NCI-H2107 treated with DMSO at 0.1 percent for 48 hours (cell line): ENCODE measurements around the gene CIBAR2.

Experiments used
- DNase-seq: peaks from one replicate; lab custom pipeline; 2025; ENCODE audit not compliant: unreplicated experiment; lab: John Stamatoyannopoulos, UW

The CIBAR2 gene

DNA sequence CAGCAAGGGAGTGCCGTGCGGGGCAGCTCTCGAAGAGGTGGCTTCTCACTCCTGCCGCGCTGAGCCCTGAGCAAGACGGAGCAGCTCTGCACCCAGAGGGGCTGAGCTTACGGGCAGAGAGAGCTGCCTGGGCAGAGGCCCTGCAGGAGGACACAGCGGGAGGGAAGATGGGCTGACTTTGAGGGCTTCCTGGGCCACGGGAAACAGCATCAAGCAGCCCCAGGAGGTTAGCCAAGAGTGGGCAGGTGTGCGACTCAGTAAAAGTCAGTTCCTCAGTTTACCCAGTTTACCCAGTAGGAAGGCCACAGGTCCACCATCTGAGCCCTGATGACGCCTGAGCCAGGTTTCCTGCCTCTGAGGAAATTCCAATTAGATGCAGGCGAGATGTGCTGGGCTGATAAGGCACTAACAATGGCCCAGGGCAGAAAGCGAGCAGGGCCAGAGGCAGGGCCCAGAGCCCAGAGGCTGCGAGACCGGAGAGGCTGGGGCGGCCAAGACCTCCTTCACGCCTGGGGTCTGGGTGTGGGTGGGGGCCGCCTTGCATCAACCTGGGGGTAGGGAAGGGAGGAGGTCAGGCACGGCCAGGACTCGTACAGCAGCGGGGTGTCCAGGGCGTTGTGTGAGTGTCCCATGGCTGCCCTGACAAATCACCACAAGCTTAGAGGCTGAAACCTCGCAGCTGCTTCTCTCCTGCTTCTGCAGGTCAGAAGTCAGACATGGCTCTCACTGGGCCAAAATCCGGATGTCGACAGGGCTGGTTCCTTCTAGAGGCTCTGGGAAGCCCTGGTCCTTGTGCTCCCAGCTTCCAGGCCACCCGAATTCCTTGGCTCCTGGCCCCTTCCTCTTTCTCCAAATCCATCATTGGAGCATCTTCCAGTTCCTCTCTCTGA lies 32.0 kb upstream of the CIBAR2 start:
- no peak for DNase-seq

DNA sequence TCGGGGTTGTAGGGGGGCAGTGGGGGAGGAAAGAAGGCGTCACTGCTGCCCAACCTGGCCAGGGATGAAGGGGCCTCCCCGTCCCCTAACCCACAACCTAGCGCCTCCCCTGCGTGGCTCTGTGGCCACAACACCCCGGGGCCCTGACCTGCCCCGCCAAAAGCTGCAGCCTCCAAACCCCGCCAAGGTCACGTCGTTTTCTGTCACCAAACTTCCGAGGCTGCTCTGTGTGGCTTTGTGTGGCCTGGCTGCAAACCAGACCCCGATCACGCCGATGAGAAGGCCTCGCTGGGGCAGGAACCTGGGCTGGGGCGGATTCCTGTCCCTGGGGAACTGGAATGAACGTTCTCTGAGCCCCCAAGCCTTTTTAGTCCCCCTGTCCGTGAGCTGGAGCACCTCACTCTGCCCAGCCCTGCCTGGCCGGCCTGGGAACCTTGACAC lies 30.5 kb upstream of the CIBAR2 start:
- DNase-seq = no peak

DNA sequence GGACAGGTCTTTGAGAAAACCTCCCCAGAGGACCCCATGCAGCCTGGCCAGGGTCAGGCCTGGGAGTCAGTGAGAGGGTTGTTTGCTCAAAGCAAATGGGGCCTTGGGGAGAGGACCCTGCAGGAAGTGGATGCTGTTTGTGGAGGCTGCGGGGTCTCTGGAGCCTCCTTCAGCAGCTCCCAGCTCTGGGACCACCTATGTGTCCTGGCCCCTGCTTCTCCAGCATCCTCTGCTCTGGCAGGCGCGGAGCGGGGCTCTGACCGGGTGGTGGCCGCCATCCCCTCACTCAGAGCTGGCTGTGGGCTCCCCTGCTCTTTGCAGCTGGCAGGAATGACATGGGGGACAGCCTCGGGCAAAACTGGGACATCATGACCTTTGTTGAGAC lies 29.8 kb upstream of the CIBAR2 start:
- no peak for DNase-seq

DNA sequence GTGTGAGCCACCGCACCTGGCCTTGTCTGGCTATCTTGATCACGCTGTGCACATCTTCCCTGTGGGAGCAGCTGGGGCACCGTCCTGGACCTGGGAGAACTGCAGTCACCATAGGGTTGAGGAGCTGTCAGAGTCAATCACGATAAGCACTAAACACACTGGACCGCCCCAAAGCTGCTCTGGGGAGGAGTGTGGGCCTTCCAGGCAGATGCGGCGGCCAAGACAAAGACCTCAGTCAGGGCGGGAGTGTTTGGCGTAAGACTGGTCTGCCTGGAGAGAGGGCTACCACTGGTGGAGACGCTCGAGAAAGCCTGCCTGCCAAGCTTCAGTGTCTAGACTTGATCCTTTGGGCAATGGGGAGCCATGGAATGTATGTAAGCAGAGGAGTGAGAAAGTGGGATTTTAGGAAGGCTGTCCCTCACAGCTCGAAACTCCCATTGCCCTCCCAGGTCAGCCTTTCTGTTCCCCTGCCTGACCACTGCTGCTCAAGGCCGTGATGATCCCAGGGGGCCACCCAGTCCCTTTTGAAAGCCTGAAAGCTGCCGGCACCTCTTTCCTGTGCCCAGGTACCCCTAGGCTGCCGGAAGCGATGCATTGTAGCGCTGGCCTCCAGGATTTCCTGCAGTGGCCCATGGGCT lies 29.3 kb upstream of the CIBAR2 start:
- DNase-seq = no peak

DNA sequence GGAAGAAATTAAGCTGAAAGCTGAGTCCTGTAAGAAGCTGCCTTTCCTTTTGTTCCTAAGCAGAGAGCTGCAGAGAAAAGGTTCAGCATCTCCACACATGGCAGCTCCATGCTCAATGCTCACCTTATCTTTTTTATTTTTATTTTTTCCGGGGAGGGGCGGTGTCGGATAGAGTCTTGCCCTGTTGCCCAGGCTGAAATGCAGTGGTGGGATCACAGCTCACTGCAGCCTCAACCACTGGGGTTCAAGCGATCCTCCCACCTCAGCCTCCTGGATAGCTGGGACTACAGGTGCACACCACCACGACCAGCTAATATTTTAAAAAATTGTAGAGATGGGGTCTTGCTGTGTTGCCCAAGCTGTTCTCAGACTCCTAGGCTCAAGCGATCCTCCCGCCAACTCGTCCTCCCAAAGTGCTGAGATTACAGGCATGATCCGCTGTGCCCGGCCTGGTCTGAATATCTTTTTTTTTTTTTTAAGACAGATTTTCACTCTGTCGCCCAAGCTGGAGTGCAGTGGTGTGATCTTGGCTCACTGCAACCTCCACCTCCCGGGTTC lies 28.3 kb upstream of the CIBAR2 start:
- DNase-seq = no peak

DNA sequence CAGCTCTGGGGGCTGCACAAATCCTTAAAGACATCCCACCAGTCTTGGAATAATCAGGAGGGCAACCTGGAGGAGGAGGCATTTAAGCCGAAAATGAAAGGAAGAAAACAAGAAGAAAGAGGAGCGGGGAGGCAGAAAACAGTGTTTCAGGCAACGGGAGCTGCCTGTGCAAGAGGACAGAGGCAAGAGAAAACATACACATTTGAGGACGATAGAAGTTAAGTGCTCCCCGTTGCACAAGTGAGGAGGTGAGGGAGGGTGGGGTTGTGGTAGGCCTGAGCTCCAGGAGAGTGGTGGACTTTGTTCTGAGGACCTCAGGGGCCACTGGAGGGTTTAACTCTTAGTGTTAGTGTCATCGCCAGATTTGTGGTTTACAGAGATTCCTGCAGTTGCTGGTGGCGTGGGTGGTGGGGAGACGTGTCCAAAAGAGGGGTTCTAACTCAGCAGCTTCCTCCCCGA lies 27.6 kb upstream of the CIBAR2 start:
- no peak for DNase-seq

DNA sequence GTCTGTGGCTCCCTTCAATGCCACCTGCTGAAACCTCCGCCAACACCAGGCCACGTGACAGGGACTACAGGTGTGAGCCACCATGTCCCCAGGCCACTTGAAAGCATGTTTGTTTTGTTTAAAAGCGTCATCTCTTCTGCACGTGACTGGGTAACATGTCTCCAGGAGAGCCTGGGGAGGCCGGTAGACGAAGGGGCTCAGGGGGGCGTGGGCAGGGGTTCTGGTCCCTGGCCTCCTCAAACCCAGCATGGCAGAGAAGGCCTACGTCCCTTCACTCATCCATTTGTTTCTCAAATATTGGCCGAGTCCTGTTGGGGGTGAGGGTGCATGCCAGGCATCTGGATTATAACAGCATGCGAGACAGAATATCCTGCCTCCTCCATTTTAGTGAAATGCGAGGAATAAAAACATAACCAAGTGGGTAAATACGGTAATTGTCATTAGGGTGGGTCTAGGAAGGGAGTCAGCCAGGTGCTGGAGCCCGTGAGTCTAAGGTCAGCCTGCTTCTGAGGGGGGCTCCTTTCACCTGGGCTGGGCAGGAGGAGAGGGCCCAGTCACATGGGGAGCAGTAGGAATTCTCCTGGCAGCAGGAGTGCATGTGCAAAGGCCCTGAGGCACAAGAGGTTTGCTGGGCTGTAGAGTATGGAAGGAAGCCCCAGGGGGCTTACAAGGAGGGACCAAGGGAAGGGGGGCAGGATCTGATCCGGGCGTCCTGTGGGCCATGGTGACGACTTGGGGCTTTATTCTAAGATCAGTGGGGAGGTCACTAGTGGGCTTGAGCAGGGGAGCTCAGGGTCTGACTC lies 26.8 kb upstream of the CIBAR2 start:
- DNase-seq = peak; percentile 39

DNA sequence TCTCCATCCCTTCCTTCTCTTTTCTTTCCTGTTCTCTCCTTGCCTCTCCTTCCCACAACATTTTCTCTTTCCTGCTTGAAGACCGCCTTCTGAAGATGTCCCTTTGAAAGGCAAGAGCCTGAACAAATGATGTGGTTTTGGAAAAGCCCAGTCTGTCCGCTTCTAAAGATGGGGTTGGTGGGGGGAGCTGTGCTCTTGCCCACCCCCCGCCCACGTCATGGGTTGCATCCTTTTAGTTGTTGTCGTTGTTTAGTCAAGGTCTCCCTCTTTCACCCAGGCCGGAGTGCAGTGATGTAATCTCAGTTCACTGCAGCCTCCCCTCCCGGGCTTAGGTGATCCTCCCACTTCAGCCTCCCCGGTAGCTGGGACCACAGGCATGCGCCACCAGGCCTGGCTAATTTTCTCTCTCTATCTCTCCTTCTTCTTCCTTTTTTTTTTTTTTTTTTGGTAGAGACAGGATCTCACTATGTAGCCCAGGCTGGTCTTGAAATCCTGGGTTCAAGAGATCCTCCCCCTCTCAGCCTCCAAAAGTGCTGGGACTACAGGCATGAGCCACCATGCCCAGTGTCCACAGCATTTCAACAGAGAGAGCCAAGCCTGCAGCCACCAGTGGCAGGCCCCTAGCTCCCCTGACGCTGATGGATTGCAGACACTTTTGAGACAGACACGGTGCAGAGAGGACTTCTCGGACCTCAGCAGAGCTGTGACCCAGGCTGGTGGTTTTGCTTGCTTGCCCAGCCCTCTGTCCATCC lies 26.0 kb upstream of the CIBAR2 start:
- no peak for DNase-seq

DNA sequence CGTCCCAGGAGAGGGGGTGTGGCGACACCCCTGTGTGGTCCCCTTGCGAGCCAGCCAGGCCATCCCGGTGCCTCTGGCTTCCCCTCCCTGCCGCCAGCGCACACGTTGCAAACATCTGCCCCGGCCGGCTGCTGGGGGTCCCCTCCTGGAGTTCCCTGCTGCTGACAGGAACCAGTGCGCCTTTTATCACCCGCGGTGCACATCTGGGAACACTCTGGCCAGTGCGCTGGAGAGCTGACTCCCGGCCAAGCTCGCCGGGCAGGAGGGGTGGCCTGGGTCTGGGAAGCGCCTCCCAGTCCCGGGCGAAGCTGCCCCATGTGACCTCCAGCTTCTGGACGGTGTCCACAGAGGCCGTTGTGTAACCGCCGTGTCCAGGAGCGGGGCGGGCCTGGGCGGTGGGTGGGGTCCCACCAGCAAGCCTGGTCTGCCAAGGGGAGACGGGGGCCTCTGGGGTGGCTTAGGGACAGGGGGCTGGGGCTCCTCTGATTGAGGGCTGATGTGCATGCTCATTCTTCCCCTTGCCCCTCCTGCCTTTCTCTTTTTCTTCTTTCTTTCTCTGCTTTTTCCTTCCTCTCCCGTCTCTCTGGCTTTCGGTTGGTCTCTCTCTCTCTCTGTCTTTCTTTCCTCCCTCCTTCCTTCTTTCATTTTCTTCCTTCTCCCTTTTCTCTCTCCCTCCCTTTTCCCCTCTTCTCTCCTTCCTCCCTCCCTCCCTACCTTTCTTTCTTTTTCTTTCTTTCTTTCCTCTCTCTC lies 25.2 kb upstream of the CIBAR2 start:
- DNase-seq = no peak

DNA sequence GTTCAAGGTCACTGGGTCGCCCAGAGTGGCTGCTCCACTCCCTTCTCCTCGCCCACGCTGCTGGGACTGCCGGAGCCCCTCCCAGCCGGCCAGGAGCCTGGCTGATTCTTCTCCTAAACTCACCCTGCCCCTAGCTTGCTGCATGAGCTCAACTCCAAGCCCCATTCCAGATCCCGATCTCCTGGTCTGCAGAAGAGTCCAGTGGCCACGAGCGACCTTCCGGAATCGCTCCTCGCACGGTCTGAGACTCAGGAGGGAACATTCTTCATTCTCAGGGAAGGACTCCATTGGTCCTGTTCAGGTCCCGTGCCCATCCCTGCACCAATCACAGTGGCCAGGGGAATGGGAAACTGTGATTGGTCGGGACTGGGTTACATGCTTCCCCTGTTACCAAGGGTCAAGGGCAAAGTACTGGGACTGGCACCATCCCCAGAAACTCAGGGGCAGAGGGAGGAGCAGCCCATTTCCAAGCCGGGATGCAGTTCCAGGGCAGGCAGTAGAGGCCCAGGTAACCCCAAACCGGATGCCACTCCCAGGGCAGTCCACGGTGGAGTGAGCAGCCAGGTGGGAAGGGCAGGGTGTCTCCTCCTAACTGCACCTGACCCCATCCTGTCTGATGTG lies 24.5 kb upstream of the CIBAR2 start:
- DNase-seq = no peak

DNA sequence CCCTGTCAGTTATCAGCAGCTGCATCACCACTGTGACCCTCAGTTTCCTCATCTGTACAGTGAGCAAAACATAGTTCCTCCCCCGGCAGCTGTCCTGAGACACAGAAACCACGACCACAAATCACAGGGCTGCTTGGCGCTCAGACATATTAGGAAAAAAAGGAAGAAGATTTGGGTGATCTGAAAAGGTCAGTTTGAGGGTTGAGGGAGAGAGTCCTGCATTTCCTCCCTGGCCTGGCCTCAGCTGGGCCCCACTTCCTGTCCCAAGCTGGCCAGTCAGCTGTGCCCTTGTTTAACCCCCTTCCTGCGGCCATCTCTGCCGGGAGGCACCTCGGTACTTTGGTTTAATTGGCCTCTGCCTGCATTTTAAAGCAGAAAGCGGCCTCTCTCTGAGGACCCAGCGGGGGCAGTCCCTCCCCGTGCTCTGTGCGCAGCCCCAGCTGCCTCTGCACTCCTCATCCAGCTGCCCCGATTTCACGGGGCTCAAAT lies 24.0 kb upstream of the CIBAR2 start:
- no peak for DNase-seq

DNA sequence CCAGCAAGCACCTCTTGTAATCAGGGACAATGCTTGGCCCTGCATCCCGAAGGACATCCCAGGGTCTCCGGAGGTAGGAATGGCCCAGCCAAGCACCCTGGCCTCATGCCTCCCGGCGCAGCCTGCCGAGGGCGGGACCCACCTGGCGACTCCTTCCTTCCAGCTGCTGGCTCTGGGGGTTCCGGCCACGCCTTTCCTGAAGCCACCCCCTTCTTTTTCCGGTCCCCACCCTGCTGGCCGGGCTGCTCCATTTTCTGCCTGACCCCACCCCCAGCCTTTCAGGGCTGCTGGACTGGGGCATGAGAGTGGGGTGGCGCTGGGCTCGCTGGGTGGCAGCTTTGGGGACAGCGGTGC lies 22.5 kb upstream of the CIBAR2 start:
- no peak for DNase-seq

DNA sequence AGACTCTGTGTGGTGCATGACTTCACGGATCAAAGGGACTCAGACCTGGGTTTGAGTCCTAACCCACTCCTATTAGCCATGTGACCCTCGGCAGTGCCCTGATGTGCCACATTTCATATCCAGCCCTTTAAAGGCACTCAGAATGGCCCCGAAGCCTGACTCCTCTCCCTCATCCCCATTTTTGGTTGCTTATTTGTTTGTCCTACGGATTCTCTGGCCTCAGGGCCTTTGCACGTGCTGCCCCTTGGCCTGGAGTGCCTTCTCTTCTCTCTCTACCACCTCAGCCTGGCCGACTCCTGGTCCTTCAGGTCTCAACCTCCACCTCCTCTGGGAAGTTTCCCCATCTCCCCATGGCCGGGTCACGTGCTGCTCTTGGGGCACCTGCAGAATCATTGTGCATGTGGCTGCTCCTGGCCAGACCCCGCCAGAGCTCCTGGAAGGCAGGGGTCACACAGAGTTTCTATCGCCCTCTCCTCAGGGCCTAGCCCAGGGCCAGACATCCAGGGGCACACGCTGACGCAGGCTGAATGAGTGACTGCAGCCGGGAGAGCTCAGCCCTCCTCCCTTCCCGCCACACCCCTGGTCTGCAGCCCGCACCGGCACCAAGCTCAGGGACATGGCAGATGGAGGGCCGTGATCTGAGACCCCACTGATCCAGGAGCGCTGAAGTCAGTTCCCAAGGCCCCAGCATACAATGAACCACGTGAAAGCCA lies 22.0 kb upstream of the CIBAR2 start:
- no peak for DNase-seq

DNA sequence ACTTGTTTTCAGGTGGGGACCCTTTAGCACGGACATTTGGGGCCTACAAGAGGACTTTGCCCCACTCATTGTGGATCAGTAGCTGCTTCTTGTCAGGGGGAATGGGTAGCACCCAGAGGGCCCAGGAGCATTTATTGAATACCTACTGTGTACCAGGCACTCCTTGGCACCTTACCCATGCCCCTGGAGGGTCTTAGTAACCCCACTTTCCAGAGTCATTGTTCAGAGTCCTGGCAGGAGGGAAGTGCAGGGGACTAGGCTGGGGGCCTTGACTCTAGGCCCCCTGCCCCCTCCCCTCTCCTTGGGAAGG lies 21.0 kb upstream of the CIBAR2 start:
- no peak for DNase-seq

DNA sequence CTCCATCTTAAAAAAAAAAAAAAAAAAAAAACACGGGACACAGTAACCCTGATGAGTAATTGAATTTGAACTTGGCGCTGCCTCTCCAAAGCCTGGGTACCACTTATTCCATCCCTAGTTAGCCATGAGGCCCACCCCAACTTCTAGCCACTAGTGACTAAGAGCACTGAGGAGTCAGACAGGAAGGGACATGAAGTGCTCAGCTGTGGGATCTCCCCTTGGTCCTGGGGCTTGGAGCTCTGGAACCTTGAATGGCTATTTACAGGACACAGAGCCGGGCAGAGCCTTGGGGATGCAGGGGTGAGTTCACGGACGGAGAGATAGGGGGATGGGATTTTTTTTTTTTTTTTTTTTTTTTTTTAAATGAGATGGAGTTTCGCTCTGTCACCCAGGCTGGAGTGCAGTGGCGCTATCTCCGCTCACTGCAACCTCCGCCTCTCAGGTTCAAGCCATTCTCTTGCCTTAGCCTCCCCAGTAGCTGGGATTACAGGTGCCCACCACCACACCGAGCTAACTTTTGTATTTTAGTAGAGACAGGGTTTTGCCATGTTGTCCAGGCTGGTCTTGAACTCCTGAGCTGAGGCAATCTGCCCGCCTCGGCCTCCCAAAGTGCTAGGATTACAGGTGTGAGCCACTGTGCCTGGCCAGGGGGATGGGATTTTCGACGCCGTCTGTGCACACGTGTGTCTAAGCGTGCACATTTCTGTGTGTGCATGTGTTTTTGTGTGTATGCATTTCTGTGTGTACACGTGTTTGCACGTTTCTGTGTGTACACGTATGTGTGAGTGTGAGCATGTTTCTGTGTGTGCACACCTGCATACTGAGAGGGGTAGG lies 20.4 kb upstream of the CIBAR2 start:
- no peak for DNase-seq

DNA sequence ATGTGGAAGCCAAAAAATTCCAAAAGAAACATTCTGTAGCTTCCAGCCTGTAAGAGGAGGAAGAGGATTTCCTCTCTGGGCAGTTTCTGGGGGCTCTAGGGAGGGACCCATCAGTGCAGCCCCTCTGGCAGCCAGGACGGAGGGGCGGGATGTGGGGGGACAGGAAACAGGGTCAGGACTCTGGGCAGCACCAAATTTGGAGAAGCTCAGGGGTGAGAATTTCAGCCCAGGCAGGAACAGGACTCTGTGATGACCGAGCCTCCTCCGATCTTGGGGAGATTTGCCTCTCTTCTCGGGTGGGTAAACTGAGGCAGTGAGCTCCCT lies 18.4 kb upstream of the CIBAR2 start:
- no peak for DNase-seq

DNA sequence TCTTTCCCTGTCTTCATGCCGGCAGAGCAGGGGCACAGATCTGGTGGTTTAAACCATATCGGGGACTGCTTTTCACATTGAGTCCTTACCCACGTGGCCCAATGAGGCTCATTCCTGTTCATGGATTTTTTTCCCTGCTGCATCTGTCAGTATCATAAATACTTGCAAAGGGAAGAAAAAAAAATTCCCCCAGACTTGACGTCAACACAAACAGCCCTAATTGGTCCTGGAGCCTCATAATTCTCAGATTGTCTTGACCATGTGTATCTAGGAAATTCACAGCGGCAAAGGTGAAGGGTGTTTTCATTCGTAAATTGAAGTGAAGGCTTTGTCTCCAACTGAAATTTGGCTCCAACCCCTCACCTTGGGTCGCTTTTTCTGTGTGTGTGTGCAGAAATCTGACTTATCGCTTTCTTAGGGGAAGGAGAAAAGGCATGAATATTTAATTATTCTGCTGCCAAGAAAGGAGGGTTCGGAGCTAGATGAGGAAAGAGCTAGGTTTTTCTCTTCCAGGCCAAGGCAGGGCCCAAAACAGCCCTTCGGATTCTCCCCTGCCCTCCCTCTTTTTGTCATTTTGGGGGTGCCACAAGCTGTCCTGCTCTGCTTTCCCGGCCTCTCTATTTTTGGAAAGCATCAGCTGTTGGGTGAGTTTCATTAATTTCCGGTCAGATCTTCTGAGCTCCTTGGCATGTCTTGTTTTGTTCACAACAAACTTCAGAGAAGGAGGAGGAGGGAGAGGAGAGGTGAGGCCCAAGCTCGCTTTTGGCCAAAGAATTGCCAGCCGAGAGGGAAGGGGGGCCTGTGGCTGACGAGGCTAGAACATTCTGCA lies 17.8 kb upstream of the CIBAR2 start:
- DNase-seq = no peak
